Measurements from ENCODE around the gene STX3. TPM values are rescaled to one million over a fixed set of nuclear protein-coding genes. Genes with fewer than 3 reads are reported as not detected.

Gene STX3
- polyA plus RNA-seq, 2 of the 4 experiments (the other 2 are of a cell fraction) = 15.2 to 15.4 TPM

GRCh38 chr11:59776210-59777066, 21.3 kb downstream of the STX3 start (continued):
- TF ChIP-seq PHF8 (IDR thresholded peaks at IDR 0.05; ENCODE audit: borderline replicate concordance, low read depth) (no peak), GATA3 (IDR thresholded peaks at IDR 0.05; ENCODE audit: borderline replicate concordance) (peak; percentile 84), NPAS2 (CRISPR knock-in tag; IDR thresholded peaks at IDR 0.05; ENCODE audit: borderline replicate concordance) (no peak), CBX2 (IDR thresholded peaks at IDR 0.05; ENCODE audit: borderline replicate concordance, low read depth) (no peak), MAX (IDR thresholded peaks at IDR 0.05) (peak; percentile 76), HES2 (IDR thresholded peaks at IDR 0.05) (no peak), ZFP36 (IDR thresholded peaks at IDR 0.05; ENCODE audit: borderline replicate concordance, partially characterized antibody) (no peak), RNF2 (IDR thresholded peaks at IDR 0.05; ENCODE audit: borderline replicate concordance, low read depth) (no peak), RAD21 (conservative IDR thresholded peaks at IDR 0.05 in 1 of 2, IDR thresholded peaks at IDR 0.05 in 1 of 2) (no peak), E2F6 (IDR thresholded peaks at IDR 0.05; ENCODE audit: borderline replicate concordance, low read depth) (no peak), JUNB (IDR thresholded peaks at IDR 0.05) (peak; percentile 97), EHF (CRISPR knock-in tag; IDR thresholded peaks at IDR 0.05) (no peak), HOXB5 (CRISPR knock-in tag; IDR thresholded peaks at IDR 0.05) (no peak), POLR2A (IDR thresholded peaks at IDR 0.05; ENCODE audit: low read length) (no peak), NFE2L2 (conservative IDR thresholded peaks at IDR 0.05; ENCODE audit: low read length) (no peak), MAZ (IDR thresholded peaks at IDR 0.05; ENCODE audit: borderline replicate concordance, low read depth, low read length) (no peak), CHD4 (IDR thresholded peaks at IDR 0.05; ENCODE audit: borderline replicate concordance) (no peak), MYC (IDR thresholded peaks at IDR 0.05; ENCODE audit: borderline replicate concordance, low read length) (no peak)

- peak overlapping the region; percentile 71 for H3K4me2 ChIP-seq
- FAIRE-seq = no peak
- POLR2A ChIA-PET = interaction anchor here (0.7 to 1.7 kb wide), 2 partner anchors 21 to 108 kb away, joined by 5 to 7 read pairs; partner anchors contain the start of gene PATL1
- peaks cover 39% of the 10 kb centered on the region for H3K4me1 ChIP-seq
- no peak for ATAC-seq
- no peak overlapping the region for H3K4me3 ChIP-seq
- no peak for DNase-seq (ENCODE audit: low read depth in 1 of 2, low spot score in 1 of 2)
- CTCF ChIA-PET = interaction anchor here (0.9 to 2.6 kb wide), 5 partner anchors 9 to 67 kb away, joined by 3 to 16 read pairs (median 3); partner anchors contain the start of gene STX3
- H3K27ac ChIP-seq = 0 out of 6 replicates have a peak overlapping the region, but pooled peaks of 1 of the 2 experiments have one; percentile 22
- no peaks in the 10 kb centered on the region for H3K9me3 ChIP-seq
- 78% methylated on average over 5 of the region's 5 CpGs for WGBS (ENCODE audit: missing lambda C conversion rate)
- TF ChIP-seq SMC3 (IDR thresholded peaks at IDR 0.05) (no peak), ZFP36 (IDR thresholded peaks at IDR 0.05; ENCODE audit: borderline replicate concordance, partially characterized antibody) (no peak), ESRRA (IDR thresholded peaks at IDR 0.05; ENCODE audit: borderline replicate concordance, low read length) (no peak), EP300 (IDR thresholded peaks at IDR 0.05) (no peak), RAD21 (conservative IDR thresholded peaks at IDR 0.05 in 1 of 2, IDR thresholded peaks at IDR 0.05 in 1 of 2) (no peak), MAZ (IDR thresholded peaks at IDR 0.05; ENCODE audit: borderline replicate concordance, low read depth, low read length) (no peak), MYC (IDR thresholded peaks at IDR 0.05; ENCODE audit: borderline replicate concordance, low read length) (no peak), REST (IDR thresholded peaks at IDR 0.05) (no peak), HES2 (IDR thresholded peaks at IDR 0.05) (no peak), HEYL (CRISPR knock-in tag; IDR thresholded peaks at IDR 0.05) (no peak), ELK1 (IDR thresholded peaks at IDR 0.05; ENCODE audit: low read depth, low read length) (no peak), CHD2 (IDR thresholded peaks at IDR 0.05; ENCODE audit: low read length, partially characterized antibody) (no peak), EHMT2 (IDR thresholded peaks at IDR 0.05; ENCODE audit: low read depth) (no peak), NPAS2 (CRISPR knock-in tag; IDR thresholded peaks at IDR 0.05; ENCODE audit: borderline replicate concordance) (no peak), HOXA7 (CRISPR knock-in tag; IDR thresholded peaks at IDR 0.05) (no peak), HMGXB4 (CRISPR knock-in tag; IDR thresholded peaks at IDR 0.05; ENCODE audit: borderline replicate concordance) (no peak)
These were observed 21.9 kb downstream of the STX3 start for GRCh38 chr11:59777104-59777503.

Data from A549 (cell line).